ENCODE measurements around the gene HTR6.
"Not testable (repeated sequence)": the region's sequence is repeated elsewhere in the genome, so short reads cannot be mapped to it uniquely, and the experiment has no call there.

Gene HTR6

GRCh38 chr1:19636749-19637148, 27.9 kb upstream of the HTR6 start:
- WGBS: 92% methylated on average over 8 of the region's 10 CpGs
- H3K4me2 ChIP-seq (ENCODE audit: low read length, poor library complexity, severe bottlenecking); H3K27ac ChIP-seq (ENCODE audit: low read length, poor library complexity, severe bottlenecking): not testable (repeated sequence)

GRCh38 chr1:19637606-19638005, 27.1 kb upstream of the HTR6 start:
- no peak for DNase-seq
- Histone ChIP-seq H3K9me3 (ENCODE audit: control insufficient read depth, low read length) (no peaks in the 10 kb centered on the region), H3K23ac (ENCODE audit: low read length in 2 of 2) (no peak overlapping the region), H3K4me2 (ENCODE audit: low read length, poor library complexity, severe bottlenecking) (no peak overlapping the region), H3K4ac (ENCODE audit: low read depth in 1 of 2, low read length in 2 of 2) (no peak overlapping the region), H3K4me3 (ENCODE audit: insufficient read depth in 1 of 2, low read depth in 1 of 2, low read length in 2 of 2) (no peak overlapping the region), H4K91ac (ENCODE audit: low read length) (no peak overlapping the region), H3K18ac (ENCODE audit: low read depth in 1 of 2, low read length in 2 of 2) (no peak overlapping the region), H2AFZ (ENCODE audit: low read depth, low read length) (no peak overlapping the region), H3K79me1 (replicated peaks; ENCODE audit: low read length, poor library complexity, severe bottlenecking) (no peaks in the 10 kb centered on the region), H3K14ac (ENCODE audit: low read length in 2 of 2) (no peak overlapping the region), H4K8ac (ENCODE audit: low read length) (no peak overlapping the region), H3K4me1 (ENCODE audit: control insufficient read depth, insufficient read depth, low read depth, low read length) (peaks cover 7% of the 10 kb centered on the region), H2BK15ac (ENCODE audit: low read depth, poor library complexity, severe bottlenecking) (no peak overlapping the region), H3K27ac (ENCODE audit: low read length, poor library complexity, severe bottlenecking) (no peak overlapping the region), H3K27me3 (ENCODE audit: control insufficient read depth in 1 of 2, insufficient read depth in 1 of 2, low read length in 2 of 2) (no peaks in the 10 kb centered on the region), H3K36me3 (ENCODE audit: control insufficient read depth in 1 of 2, insufficient read depth in 2 of 2, low read depth in 1 of 2, low read length in 2 of 2) (no peaks in the 10 kb centered on the region), H2AK5ac (ENCODE audit: low read length, severe bottlenecking) (no peak overlapping the region), H3K9ac (ENCODE audit: low read length) (no peak overlapping the region), H2BK12ac (ENCODE audit: low read length in 2 of 2) (no peak overlapping the region), H2BK120ac (ENCODE audit: low read depth, low read length) (no peak overlapping the region), H2BK5ac (ENCODE audit: low read depth, low read length, poor library complexity, severe bottlenecking) (no peak overlapping the region)
- 94% methylated on average over 7 of the region's 10 CpGs for WGBS

More at GRCh38 chr1:19636749-19637148, 27.9 kb upstream of the HTR6 start:
- H2BK5ac ChIP-seq (ENCODE audit: low read depth, low read length, poor library complexity, severe bottlenecking); H3K36me3 ChIP-seq (ENCODE audit: control insufficient read depth in 1 of 2, insufficient read depth in 2 of 2, low read depth in 1 of 2, low read length in 2 of 2); H3K27me3 ChIP-seq (ENCODE audit: control insufficient read depth in 1 of 2, insufficient read depth in 1 of 2, low read length in 2 of 2); H4K91ac ChIP-seq (ENCODE audit: low read length); H3K9me3 ChIP-seq (ENCODE audit: control insufficient read depth, low read length); H3K23ac ChIP-seq (ENCODE audit: low read length in 2 of 2); H2BK15ac ChIP-seq (ENCODE audit: low read depth, poor library complexity, severe bottlenecking); H3K4ac ChIP-seq (ENCODE audit: low read depth in 1 of 2, low read length in 2 of 2); H2BK12ac ChIP-seq (ENCODE audit: low read length in 2 of 2); H3K4me3 ChIP-seq (ENCODE audit: insufficient read depth in 1 of 2, low read depth in 1 of 2, low read length in 2 of 2); H3K79me1 ChIP-seq (replicated peaks; ENCODE audit: low read length, poor library complexity, severe bottlenecking); H4K8ac ChIP-seq (ENCODE audit: low read length); H3K18ac ChIP-seq (ENCODE audit: low read depth in 1 of 2, low read length in 2 of 2); H3K9ac ChIP-seq (ENCODE audit: low read length); H3K4me1 ChIP-seq (ENCODE audit: control insufficient read depth, insufficient read depth, low read depth, low read length); H2AFZ ChIP-seq (ENCODE audit: low read depth, low read length); H2AK5ac ChIP-seq (ENCODE audit: low read length, severe bottlenecking); H3K14ac ChIP-seq (ENCODE audit: low read length in 2 of 2); DNase-seq; H2BK120ac ChIP-seq (ENCODE audit: low read depth, low read length): not testable (repeated sequence)

GRCh38 chr1:19639228-19639627, 25.4 kb upstream of the HTR6 start:
- H3K9me3 ChIP-seq (ENCODE audit: control insufficient read depth, low read length); H3K4me3 ChIP-seq (ENCODE audit: insufficient read depth in 1 of 2, low read depth in 1 of 2, low read length in 2 of 2); DNase-seq; H2BK12ac ChIP-seq (ENCODE audit: low read length in 2 of 2); H3K4ac ChIP-seq (ENCODE audit: low read depth in 1 of 2, low read length in 2 of 2); H3K27ac ChIP-seq (ENCODE audit: low read length, poor library complexity, severe bottlenecking); H3K9ac ChIP-seq (ENCODE audit: low read length); H3K4me2 ChIP-seq (ENCODE audit: low read length, poor library complexity, severe bottlenecking); H3K79me1 ChIP-seq (replicated peaks; ENCODE audit: low read length, poor library complexity, severe bottlenecking); H4K91ac ChIP-seq (ENCODE audit: low read length); H3K14ac ChIP-seq (ENCODE audit: low read length in 2 of 2); H3K23ac ChIP-seq (ENCODE audit: low read length in 2 of 2); H3K36me3 ChIP-seq (ENCODE audit: control insufficient read depth in 1 of 2, insufficient read depth in 2 of 2, low read depth in 1 of 2, low read length in 2 of 2); H3K27me3 ChIP-seq (ENCODE audit: control insufficient read depth in 1 of 2, insufficient read depth in 1 of 2, low read length in 2 of 2); H2AFZ ChIP-seq (ENCODE audit: low read depth, low read length); H3K18ac ChIP-seq (ENCODE audit: low read depth in 1 of 2, low read length in 2 of 2); H2BK5ac ChIP-seq (ENCODE audit: low read depth, low read length, poor library complexity, severe bottlenecking); H2AK5ac ChIP-seq (ENCODE audit: low read length, severe bottlenecking); H2BK15ac ChIP-seq (ENCODE audit: low read depth, poor library complexity, severe bottlenecking); H2BK120ac ChIP-seq (ENCODE audit: low read depth, low read length); H4K8ac ChIP-seq (ENCODE audit: low read length): not testable (repeated sequence)
- WGBS: 75% methylated on average over 10 of the region's 10 CpGs
- peaks cover 14% of the 10 kb centered on the region for H3K4me1 ChIP-seq (ENCODE audit: control insufficient read depth, insufficient read depth, low read depth, low read length)

GRCh38 chr1:19639999-19640362, 24.7 kb upstream of the HTR6 start:
- Histone ChIP-seq H2AK5ac (ENCODE audit: low read length, severe bottlenecking) (no peak overlapping the region), H2BK5ac (ENCODE audit: low read depth, low read length, poor library complexity, severe bottlenecking) (no peak overlapping the region), H3K27me3 (ENCODE audit: control insufficient read depth in 1 of 2, insufficient read depth in 1 of 2, low read length in 2 of 2) (no peaks in the 10 kb centered on the region), H4K8ac (ENCODE audit: low read length) (no peak overlapping the region), H3K9ac (ENCODE audit: low read length) (no peak overlapping the region), H3K4me1 (ENCODE audit: control insufficient read depth, insufficient read depth, low read depth, low read length) (peaks cover 14% of the 10 kb centered on the region), H3K4ac (ENCODE audit: low read depth in 1 of 2, low read length in 2 of 2) (no peak overlapping the region), H3K27ac (ENCODE audit: low read length, poor library complexity, severe bottlenecking) (peak overlapping the region; percentile 87), H3K9me3 (ENCODE audit: control insufficient read depth, low read length) (no peaks in the 10 kb centered on the region), H2BK12ac (ENCODE audit: low read length in 2 of 2) (no peak overlapping the region), H3K14ac (ENCODE audit: low read length in 2 of 2) (no peak overlapping the region), H3K23ac (ENCODE audit: low read length in 2 of 2) (no peak overlapping the region), H2BK120ac (ENCODE audit: low read depth, low read length) (no peak overlapping the region), H2AFZ (ENCODE audit: low read depth, low read length) (no peak overlapping the region), H3K36me3 (ENCODE audit: control insufficient read depth in 1 of 2, insufficient read depth in 2 of 2, low read depth in 1 of 2, low read length in 2 of 2) (no peaks in the 10 kb centered on the region), H3K4me3 (ENCODE audit: insufficient read depth in 1 of 2, low read depth in 1 of 2, low read length in 2 of 2) (no peak overlapping the region), H3K18ac (ENCODE audit: low read depth in 1 of 2, low read length in 2 of 2) (no peak overlapping the region), H2BK15ac (ENCODE audit: low read depth, poor library complexity, severe bottlenecking) (no peak overlapping the region), H3K4me2 (ENCODE audit: low read length, poor library complexity, severe bottlenecking) (no peak overlapping the region), H4K91ac (ENCODE audit: low read length) (no peak overlapping the region), H3K79me1 (replicated peaks; ENCODE audit: low read length, poor library complexity, severe bottlenecking) (no peaks in the 10 kb centered on the region)
- peak; percentile 51 for DNase-seq
- WGBS: 94% methylated on average over 3 of the region's 3 CpGs

Data from mesenchymal stem cell (in vitro differentiated cells and primary cell).